ENCODE measurements around the gene RUNDC1.

GRCh38 chr17:43003542-43004172 lies 23.3 kb downstream of the RUNDC1 start:
- TF ChIP-seq CTCF (IDR thresholded peaks at IDR 0.05; ENCODE audit: poor library complexity, severe bottlenecking) (no peak), EP300 (conservative IDR thresholded peaks at IDR 0.05; ENCODE audit: poor library complexity, severe bottlenecking) (no peak)

All from neural cell (in vitro differentiated cells).